Astrocyte of the hippocampus (primary cell): ENCODE results near the gene ZNF682.
"Not testable (repeated sequence)": the region's sequence is repeated elsewhere in the genome, so short reads cannot be mapped to it uniquely, and the experiment has no call there.

Experiments
- DNase-seq: peaks from one replicate; pipeline ENCODE4 v3.0.0; 2011; ENCODE audit warnings: low read depth, low spot score

The ZNF682 gene

DNA sequence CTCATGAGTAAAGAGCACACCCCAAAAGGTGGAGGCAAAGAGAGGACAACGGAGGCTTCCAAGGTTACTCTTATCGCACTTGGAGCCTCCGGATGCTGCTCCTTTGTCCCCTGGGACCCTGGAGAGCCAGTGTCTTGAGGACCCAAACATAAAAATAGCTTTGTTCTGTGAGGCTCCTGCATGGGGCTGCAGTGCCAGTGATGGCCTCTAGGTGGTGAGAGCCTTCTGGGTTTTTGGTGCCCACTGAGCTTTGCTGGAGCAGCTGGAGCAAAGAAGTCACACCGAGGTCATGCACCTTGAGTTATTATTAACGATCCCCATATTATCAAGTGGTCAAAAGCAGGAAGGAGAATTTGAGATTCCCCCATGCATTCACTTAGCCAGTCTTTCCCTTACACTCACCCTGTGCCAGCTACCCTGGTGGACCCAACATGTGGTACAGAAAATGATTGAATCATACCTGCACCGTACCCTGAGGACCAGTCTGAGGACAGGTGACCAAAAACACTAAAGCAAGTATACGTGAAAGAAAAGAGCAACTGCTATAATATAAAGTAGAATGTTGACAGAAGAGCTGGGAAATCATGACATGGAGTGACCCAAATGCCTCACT, 41.5 kb downstream of the ZNF682 start:
- DNase-seq, result no peak

DNA sequence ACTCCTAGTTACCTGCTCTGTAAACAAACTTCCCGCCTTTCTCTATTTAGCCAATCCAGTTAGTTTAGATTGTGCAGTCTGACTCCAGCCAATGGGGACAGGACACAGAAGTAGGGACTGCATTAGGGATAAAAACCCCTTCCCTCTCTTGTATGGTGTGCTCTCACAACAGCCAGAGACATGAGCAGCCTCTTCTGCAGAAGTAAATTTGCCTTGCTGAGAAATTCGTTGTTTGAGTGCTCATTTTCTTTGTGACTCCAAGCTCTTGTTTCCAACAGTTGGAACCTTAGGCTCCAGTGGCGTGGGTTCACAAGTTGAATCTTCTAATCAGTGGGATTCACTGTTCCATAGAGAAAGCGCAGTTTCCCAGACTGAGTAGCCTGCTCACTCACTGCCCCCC, 72.4 kb downstream of the ZNF682 start:
- no peak for DNase-seq

DNA sequence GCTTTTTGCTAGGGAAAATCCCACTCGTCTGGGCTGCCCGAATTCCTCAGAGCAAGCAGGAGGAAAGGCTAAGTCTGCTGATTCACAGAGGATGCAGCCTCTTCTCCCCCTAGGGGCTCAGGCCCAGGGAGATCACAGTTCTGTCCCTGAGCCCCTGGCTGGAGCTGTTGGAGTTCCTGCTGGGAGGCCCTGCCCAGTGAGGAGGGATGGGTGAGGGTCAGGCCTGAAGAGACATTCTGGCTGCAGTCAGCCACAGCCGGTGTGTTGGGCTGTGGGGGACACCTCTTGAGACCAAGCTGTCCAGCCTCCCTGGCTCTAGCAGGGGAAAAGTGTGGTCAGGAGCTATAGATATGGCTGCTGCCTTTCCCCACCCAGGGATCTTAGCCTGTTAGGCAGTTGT, 73.2 kb downstream of the ZNF682 start:
- not testable (repeated sequence) for DNase-seq

DNA sequence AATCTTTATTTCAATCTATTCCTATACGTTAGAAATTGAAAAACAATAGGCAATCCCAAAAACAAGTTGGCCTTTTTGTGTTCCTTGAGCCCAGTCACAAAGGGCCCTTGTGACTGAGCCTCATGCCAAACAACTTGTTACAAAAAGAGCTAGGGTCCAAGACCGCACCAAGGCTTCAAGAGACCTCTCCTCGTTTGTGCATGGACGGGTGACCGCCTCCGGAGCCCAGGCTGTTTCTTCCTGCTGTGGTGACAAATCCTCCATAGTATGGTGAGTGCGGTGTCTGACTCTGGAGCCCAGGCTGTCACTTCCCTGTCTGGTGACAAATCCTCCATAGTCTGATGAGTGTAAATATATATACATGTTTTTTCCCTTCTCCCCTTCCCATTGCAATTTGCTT, 74.9 kb downstream of the ZNF682 start:
- DNase-seq, result no peak

DNA sequence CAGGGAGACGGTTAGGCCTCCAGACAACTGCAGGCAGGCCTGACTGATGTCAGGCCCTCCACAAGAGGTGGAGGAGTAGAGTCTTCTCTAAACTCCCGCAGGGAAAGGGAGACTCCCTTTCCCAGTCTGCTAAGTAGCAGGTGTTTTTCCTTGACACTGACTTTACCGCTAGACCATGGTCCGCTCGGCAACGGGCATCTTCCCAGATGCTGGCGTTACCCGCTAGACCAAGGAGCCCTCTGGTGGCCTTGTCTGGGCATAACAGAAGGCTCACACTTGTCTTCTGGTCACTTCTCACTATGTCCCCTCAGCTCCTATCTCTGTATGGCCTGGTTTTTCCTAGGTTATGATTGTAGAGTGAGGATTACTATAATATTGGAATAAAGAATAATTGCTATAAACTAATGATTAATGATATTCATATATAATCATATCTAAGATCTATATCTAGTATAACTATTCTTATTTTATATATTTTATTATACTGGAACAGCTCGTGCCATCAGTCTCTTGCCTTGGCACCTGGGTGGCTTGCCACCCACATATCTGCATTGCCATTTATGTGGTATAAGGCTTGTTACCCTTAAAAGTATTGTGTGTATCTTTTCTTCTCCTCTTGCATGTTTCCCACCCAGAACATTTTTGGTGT, 80.0 kb downstream of the ZNF682 start:
- peak; percentile 64 for DNase-seq

DNA sequence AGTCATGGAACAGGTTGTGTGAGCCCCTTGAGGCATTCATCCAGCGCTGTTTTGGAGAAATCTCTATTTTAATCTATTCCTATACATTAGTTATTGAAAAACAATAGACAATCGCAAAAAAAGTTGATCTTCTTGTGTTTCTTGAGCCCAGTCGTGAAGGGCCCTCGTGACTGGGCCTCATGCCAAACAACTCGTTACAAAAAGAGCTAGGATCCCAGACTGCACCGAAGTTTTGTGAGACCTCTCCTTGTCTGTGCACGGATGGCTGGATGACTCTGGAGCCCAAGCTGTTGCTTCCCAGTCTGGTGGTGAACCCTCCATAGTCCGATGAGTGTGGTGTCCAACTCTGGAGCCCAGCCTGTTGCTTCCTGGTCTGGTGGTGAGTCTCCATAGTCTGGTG, 81.5 kb downstream of the ZNF682 start:
- DNase-seq, result not testable (repeated sequence)

DNA sequence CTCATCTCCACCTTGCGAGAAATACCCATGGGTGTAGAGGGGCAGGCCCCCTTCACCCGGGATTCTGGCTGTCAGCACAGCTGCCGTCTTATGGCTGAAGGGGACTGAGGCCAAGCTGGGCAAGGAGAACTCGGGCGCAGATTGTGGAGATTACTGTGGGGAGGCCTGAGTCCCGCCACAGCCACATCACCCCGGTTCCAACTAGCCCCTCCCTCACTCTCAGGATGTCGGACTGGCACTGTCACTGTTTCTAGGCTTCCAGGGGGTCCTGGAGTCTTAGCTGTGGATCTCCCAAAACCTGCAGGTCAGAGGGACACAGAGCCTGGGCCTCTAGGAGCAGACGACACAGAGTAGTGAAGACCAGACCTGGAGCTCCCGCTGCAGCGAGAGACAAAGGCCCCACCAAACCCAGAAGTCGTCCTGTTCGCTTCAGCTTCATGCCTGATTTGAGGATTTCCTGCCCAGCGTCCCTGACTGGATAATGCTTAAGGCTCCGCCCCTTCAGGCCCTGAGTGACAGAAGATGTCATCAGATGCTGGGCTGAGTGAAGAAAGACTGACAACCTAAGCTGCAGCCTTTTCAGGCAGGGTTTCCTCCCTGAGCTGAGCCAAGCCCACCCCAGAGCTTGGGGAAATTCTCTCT, 82.8 kb downstream of the ZNF682 start:
- no peak for DNase-seq

DNA sequence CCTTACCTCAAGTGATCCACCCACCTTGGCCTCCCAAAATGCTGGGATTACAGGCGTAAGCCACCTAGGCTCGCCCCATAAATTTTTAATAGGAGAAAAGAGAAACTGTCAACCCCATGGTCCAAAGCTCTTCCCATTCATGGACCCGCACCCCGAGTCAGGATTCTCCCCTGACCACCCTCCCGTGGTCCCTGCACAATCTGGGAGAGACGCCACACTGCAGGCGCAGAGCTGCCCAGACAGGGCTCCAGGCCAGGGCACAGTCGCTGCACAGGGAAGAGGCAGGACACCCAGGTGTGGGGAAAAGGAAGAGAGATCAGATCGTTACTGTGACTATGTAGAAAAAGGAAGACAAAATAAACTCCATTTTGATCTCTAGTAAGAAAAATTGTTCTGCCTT, 84.1 kb downstream of the ZNF682 start:
- DNase-seq, result no peak
